Right lobe of liver (tissue), 6 donors: ENCODE results near the gene PWWP2A. TPM values are rescaled to one million over a fixed set of nuclear protein-coding genes. Genes with fewer than 3 reads are reported as not detected.

ENCODE experiments used
- ATAC-seq, 4 donors: fragments of 200-7000 bp; cut with Tn5 transposase; one replicate each; pipeline ENCODE4 v1.9.1; 2020; ENCODE audit warnings: mild to moderate bottlenecking in 4 of 4, moderate library complexity in 4 of 4
- DNase-seq, 3 donors: peaks; one replicate each; pipeline ENCODE4 v3.0.0-alpha.2; 2020
- H3K27ac ChIP-seq, 3 donors: fragments of 200-600 bp; one replicate each; pipeline ENCODE4 v1.8.0; 2022
- H3K27me3 ChIP-seq, 2 donors: fragments of 200-600 bp; one replicate each; pipeline ENCODE4 v1.8.0; 2022
- H3K36me3 ChIP-seq, 4 donors: fragments of 200-600 bp; sonication (generic) in 1 of 4; one replicate each; pipeline versions ENCODE4 v1.5.1 to v1.8.0; 2017 to 2022; ENCODE audit warnings: control low read depth in 1 of 4
- H3K4me1 ChIP-seq, 4 donors: fragments of 200-600 bp; sonication (generic) in 1 of 4; one replicate each; pipeline versions ENCODE4 v1.5.1 to v1.8.0; 2017 to 2022; ENCODE audit warnings: control low read depth in 1 of 4
- H3K4me3 ChIP-seq, 3 donors: fragments of 200-600 bp; one replicate each; pipeline ENCODE4 v1.8.0; 2022
- H3K9me3 ChIP-seq, 4 donors: fragments of 200-600 bp; sonication (generic) in 1 of 4; one replicate each; pipeline versions ENCODE4 v1.5.1 to v1.8.0; 2017 to 2022; ENCODE audit warnings: control low read depth in 1 of 4
- POLR2A ChIP-seq: fragments of 450-650 bp; IDR thresholded peaks from one replicate; pipeline ENCODE4 v1.6.1; 2017; ENCODE audit warnings: antibody characterized with exemption, mild to moderate bottlenecking
- WGBS: methylation state at CpG from one replicate; pipeline ENCODE4 v1.1.6; 2018; ENCODE audit warnings: low coverage, low lambda C conversion rate; ENCODE audit not compliant: insufficient coverage; ENCODE audit errors: missing lambda C conversion rate; 5-methylcytosine and 5-hydroxymethylcytosine counted together
- intact Hi-C, 2 donors: fragments of 100-400 bp; cut with DNase I; formaldehyde crosslinking; loops; one replicate each; pipeline versions ENCODE4 v1.11.2 to v1.14.1; 2022
- total RNA-seq, 6 experiments: library from RNA; depleted of rRNA in 2 of 6; stranded (reverse); fragments of >200 nt in 2 of 6; fragmentation: NEBNext Ultra II Directional in 3 of 6; extraction: Animal tissue kit (Norgen Biotek cat#: 25700) in 3 of 6; gene quantifications; one replicate each; pipeline versions ENCODE4 v1.1.0 to v1.2.4, GENCODE V29; 2016 to 2023
- TF ChIP-seq, protein P1 (sequence below), 4 donors: fragments of 200-600 bp in 3 of 4; fragments of 450-650 bp in 1 of 4; IDR thresholded peaks; one replicate each; pipeline versions ENCODE4 v1.5.1 to v1.8.0; 2016 to 2022; ENCODE audit warnings: antibody characterized with exemption in 4 of 4, mild to moderate bottlenecking in 2 of 4
- donor health status: DM: no; HTN: yes; CAD: no.
- donor health status: DM: no; HTN: no; CAD: no.
- donor health status: DM: no; HTN: no; CAD: no.
- donor health status: DM: no; HTN: yes; CAD: no.
- donor health status: DM: no; HTN: yes; CAD: no.

The PWWP2A gene
- total RNA-seq, 6 experiments from 2014 or later = 7.4 to 11.8 (median 9.6) TPM

DNA sequence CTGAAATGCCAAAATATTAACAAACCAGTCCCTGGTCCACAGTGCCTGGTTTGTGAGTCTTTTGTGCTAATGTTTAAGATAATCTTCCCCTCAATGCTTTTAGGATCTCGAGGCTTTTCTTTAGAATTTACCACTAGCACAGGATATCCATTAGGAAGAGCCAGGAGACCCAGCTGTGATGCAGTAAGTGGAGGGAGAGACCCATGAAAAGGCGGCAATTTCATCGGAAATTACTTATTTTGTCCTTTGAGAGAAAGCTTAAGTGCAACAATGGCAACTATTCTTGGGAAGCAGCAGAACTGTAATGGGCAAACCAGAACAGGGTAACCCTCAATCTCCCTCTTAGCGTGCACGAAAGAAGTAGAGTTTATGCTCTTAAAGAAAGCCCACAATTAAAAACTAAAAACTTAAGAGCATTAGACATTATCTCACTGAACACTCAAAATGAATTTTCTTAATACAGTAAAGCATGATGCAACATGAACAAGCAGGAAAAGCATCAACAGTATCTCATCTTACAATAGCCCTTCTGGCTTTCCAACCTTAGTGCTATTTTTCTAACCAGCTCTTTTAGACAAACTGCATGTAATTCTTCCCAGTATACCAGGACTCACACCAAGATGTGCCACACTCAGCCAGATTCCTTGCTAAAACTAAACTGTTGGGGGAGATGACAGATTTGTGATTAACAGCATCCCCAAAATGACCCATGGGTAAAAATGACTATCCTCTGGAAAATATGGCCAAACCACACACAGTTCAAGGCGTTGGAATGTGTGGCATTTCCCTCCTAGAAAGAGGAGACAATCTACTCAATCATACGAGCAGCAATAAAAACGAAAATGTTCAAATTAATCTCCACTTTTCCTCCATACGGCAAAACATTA is 36.4 kb downstream of the PWWP2A start:
- 67% methylated on average over 9 of the region's 9 CpGs for WGBS
- ATAC-seq (no peak), DNase-seq (no peak)
- no peak overlapping the region for H3K27ac ChIP-seq
- H3K4me1 ChIP-seq = no peaks in the 10 kb centered on the region
- intact Hi-C loops = no loop called here
- no peaks in the 10 kb centered on the region for H3K36me3 ChIP-seq
- TF ChIP-seq POLR2A = no peak
- TF ChIP-seq, protein P1, sequence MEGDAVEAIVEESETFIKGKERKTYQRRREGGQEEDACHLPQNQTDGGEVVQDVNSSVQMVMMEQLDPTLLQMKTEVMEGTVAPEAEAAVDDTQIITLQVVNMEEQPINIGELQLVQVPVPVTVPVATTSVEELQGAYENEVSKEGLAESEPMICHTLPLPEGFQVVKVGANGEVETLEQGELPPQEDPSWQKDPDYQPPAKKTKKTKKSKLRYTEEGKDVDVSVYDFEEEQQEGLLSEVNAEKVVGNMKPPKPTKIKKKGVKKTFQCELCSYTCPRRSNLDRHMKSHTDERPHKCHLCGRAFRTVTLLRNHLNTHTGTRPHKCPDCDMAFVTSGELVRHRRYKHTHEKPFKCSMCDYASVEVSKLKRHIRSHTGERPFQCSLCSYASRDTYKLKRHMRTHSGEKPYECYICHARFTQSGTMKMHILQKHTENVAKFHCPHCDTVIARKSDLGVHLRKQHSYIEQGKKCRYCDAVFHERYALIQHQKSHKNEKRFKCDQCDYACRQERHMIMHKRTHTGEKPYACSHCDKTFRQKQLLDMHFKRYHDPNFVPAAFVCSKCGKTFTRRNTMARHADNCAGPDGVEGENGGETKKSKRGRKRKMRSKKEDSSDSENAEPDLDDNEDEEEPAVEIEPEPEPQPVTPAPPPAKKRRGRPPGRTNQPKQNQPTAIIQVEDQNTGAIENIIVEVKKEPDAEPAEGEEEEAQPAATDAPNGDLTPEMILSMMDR (IDR thresholded peaks at IDR 0.05) = no peak
- H3K4me3 ChIP-seq = no peak overlapping the region
- no peaks in the 10 kb centered on the region for H3K27me3 ChIP-seq
- no peaks in the 10 kb centered on the region for H3K9me3 ChIP-seq

DNA sequence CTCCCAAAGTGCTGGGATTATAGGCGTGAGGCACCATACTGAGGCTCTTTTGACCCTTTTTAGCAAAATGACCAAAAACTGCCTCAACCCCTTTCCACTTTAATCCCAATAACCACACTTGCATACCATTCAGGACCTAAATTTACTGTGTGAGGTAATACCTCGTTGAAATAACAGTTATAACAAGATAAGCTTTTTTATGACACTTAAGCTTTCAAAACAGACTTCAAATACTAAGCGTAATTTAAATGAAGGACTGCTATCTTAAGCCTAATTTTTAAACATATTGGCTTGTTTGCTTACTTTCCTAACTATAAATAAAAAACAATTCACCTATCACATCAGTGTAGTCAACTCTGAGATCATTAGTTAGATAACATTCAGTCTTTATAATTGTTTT is 37.8 kb downstream of the PWWP2A start:
- WGBS = 88% methylated on average over 3 of the region's 3 CpGs
- no peaks in the 10 kb centered on the region for H3K4me1 ChIP-seq
- no peaks in the 10 kb centered on the region for H3K9me3 ChIP-seq
- no peaks in the 10 kb centered on the region for H3K36me3 ChIP-seq
- DNase-seq = no peak
- ATAC-seq = no peak
- H3K4me3 ChIP-seq = no peak overlapping the region
- H3K27me3 ChIP-seq = no peaks in the 10 kb centered on the region
- H3K27ac ChIP-seq = no peak overlapping the region
- intact Hi-C loops = no loop called here
- no peak for TF ChIP-seq POLR2A
- TF ChIP-seq, protein P1 (IDR thresholded peaks at IDR 0.05) = no peak

DNA sequence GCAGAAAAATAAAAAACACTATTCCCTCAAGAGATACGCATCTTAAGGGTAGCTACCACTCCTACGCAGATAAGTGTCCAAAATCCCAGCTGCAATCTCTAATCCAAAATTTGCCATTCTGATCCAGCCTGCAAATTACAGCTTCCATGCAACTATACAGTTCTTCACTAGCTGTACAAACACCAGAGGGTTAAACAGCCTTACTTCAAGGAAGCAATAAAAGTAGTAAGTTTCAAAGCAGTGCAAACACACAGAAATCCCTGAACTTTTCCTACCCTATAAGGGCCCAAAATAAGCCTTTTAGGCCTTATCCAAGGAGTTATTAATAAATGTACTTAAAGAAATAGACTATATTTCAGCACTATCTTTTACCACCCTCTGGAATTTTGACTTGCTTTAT is 39.5 kb downstream of the PWWP2A start:
- H3K27ac ChIP-seq = no peak overlapping the region
- ATAC-seq = no peak
- DNase-seq = no peak
- no peaks in the 10 kb centered on the region for H3K4me1 ChIP-seq
- no peaks in the 10 kb centered on the region for H3K9me3 ChIP-seq
- H3K36me3 ChIP-seq = no peaks in the 10 kb centered on the region
- H3K27me3 ChIP-seq = no peaks in the 10 kb centered on the region
- TF ChIP-seq, protein P1 (IDR thresholded peaks at IDR 0.05) = no peak
- TF ChIP-seq POLR2A = no peak
- no peak overlapping the region for H3K4me3 ChIP-seq
- intact Hi-C loops = no loop called here
- WGBS = 97% methylated on average over 2 of the region's 2 CpGs

DNA sequence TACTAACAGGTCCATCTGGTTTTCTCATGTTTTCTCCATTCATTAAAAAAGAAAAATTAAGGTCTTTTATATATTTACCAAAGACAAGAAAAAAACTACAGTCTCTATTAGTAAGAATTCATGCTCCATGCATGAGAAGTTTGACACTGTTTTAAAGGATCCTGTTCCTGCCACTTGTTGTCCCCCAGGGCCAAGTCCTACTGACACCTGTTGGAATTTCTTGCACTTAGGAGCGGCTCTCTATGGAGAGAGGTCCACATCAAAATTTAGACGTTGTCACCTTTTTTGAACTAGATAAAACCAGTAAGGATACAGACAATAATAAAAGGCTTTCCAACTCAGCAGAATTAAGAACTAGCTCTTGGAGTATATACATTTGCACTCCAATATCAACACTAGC is 42.3 kb downstream of the PWWP2A start:
- Histone ChIP-seq H3K27me3 (no peaks in the 10 kb centered on the region), H3K4me3 (no peak overlapping the region), H3K36me3 (no peaks in the 10 kb centered on the region), H3K4me1 (no peaks in the 10 kb centered on the region), H3K27ac (no peak overlapping the region), H3K9me3 (no peaks in the 10 kb centered on the region)
- TF ChIP-seq, protein P1 (IDR thresholded peaks at IDR 0.05) = no peak
- TF ChIP-seq POLR2A = no peak
- intact Hi-C loops = no loop called here
- no peak for ATAC-seq
- DNase-seq = no peak
- 91% methylated on average over 2 of the region's 2 CpGs for whole genome bisulfite sequencing
